AG09319 (cell line): ENCODE data around the gene CD2BP2.

ENCODE experiments used
- DNase-seq: peaks from one replicate; pipeline ENCODE4 v3.0.0-alpha.2; 2010; ENCODE audit warnings: low read depth; ENCODE audit errors: extremely low read depth
- TF ChIP-seq, protein P1 (sequence below): IDR thresholded peaks from 2 replicates; pipeline ENCODE4 v1.5.1; 2011; ENCODE audit warnings: low read depth, mild to moderate bottlenecking, inconsistent platforms, low read length, moderate library complexity

The CD2BP2 gene

GRCh38 chr16:30369938-30370455, 14.9 kb upstream of the CD2BP2 start:
- TF ChIP-seq, protein P1, sequence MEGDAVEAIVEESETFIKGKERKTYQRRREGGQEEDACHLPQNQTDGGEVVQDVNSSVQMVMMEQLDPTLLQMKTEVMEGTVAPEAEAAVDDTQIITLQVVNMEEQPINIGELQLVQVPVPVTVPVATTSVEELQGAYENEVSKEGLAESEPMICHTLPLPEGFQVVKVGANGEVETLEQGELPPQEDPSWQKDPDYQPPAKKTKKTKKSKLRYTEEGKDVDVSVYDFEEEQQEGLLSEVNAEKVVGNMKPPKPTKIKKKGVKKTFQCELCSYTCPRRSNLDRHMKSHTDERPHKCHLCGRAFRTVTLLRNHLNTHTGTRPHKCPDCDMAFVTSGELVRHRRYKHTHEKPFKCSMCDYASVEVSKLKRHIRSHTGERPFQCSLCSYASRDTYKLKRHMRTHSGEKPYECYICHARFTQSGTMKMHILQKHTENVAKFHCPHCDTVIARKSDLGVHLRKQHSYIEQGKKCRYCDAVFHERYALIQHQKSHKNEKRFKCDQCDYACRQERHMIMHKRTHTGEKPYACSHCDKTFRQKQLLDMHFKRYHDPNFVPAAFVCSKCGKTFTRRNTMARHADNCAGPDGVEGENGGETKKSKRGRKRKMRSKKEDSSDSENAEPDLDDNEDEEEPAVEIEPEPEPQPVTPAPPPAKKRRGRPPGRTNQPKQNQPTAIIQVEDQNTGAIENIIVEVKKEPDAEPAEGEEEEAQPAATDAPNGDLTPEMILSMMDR: no peak
- DNase-seq: no peak

- TF ChIP-seq, protein P1: no peak
- no peak for DNase-seq
Measured at GRCh38 chr16:30369091-30369937, 14.2 kb upstream of the CD2BP2 start.

DNA sequence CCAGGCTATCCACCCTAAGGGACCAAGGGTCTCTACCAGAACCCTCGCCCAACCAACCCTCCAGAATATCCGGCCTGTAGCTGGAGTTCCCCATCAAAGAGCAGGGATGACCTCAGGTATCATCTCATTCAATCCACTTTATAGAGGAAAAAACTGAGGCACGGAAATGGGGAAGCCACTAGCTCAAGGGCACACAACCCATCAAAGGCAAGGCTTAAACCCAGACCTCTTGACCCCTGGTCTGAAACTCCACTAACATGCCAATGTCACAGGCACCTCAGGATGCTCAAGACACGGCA, 13.6 kb upstream of the CD2BP2 start:
- TF ChIP-seq, protein P1: no peak
- no peak for DNase-seq

- TF ChIP-seq, protein P1: no peak
- DNase-seq: no peak
Measured at GRCh38 chr16:30368122-30368791, 13.1 kb upstream of the CD2BP2 start.

- TF ChIP-seq, protein P1: no peak
- no peak for DNase-seq
Measured at GRCh38 chr16:30367349-30368009, 12.4 kb upstream of the CD2BP2 start.

DNA sequence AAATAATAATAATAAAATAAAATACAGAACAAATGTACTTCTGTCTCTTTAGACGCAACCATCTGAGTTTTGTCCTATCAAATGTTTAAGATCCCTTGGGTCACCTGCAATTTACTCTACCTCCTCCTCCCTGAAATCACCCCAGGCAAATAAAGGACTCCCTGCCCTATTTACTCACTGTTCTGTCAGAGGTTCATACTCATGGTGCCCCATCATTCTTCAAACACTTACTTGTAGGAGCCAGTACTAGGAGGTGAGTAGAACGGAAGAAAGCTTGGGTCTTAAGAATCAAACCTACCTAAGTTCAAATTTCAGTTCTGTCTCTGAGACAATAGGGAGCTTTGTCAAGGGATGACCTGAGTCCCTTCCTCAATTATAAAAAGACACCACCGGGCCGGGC, 11.4 kb upstream of the CD2BP2 start:
- no peak for DNase-seq
- TF ChIP-seq, protein P1: no peak

- no peak for DNase-seq
- TF ChIP-seq, protein P1: no peak
Measured at GRCh38 chr16:30365200-30365599, 10.1 kb upstream of the CD2BP2 start.
